H9 (cell line): ENCODE data around the gene LARGE1. TPM values are rescaled to one million over a fixed set of nuclear protein-coding genes. Genes with fewer than 3 reads are reported as not detected.

Source experiments
- DNase-seq: peaks from one replicate; pipeline ENCODE4 v3.0.0-alpha.2; 2017
- H2AFZ ChIP-seq: one replicate; pipeline ENCODE4 v1.6.1; 2013; ENCODE audit warnings: mild to moderate bottlenecking, low read length, control low read depth, moderate library complexity
- H2AK5ac ChIP-seq: 2 replicates; pipeline ENCODE4 v1.6.1; 2013; ENCODE audit warnings: low read length, control low read depth, mixed read lengths; ENCODE audit not compliant: insufficient read length
- H2BK120ac ChIP-seq: one replicate; pipeline ENCODE4 v1.6.1; 2013; ENCODE audit warnings: low read depth, mild to moderate bottlenecking, low read length, control low read depth, inconsistent platforms; ENCODE audit not compliant: poor library complexity, severe bottlenecking
- H2BK12ac ChIP-seq: 2 replicates; pipeline ENCODE4 v1.6.1; 2013; ENCODE audit warnings: low read length, control low read depth, mixed read lengths, low read depth; ENCODE audit not compliant: insufficient read length
- H2BK15ac ChIP-seq: 2 replicates; pipeline ENCODE4 v1.6.1; 2013; ENCODE audit warnings: low read depth, low read length, control low read depth
- H2BK20ac ChIP-seq: one replicate; pipeline ENCODE4 v1.6.1; 2013; ENCODE audit warnings: low read depth, mild to moderate bottlenecking, low read length, control low read depth, inconsistent platforms; ENCODE audit not compliant: poor library complexity, severe bottlenecking
- H2BK5ac ChIP-seq: 2 replicates; pipeline ENCODE4 v1.6.1; 2013; ENCODE audit warnings: low read length, control low read depth, mixed read lengths; ENCODE audit not compliant: insufficient read length
- H3K14ac ChIP-seq: 2 replicates; pipeline ENCODE4 v1.6.1; 2013; ENCODE audit warnings: low read length, control low read depth; ENCODE audit not compliant: insufficient read depth
- H3K18ac ChIP-seq: 2 replicates; pipeline ENCODE4 v1.6.1; 2013; ENCODE audit warnings: low read depth, mild to moderate bottlenecking, mixed read lengths, low read length, control low read depth; ENCODE audit not compliant: insufficient read length
- H3K23ac ChIP-seq: 2 replicates; pipeline ENCODE4 v1.6.1; 2013; ENCODE audit warnings: low read length, control low read depth, mixed read lengths, low read depth; ENCODE audit not compliant: insufficient read length
- H3K23me2 ChIP-seq: 2 replicates; pipeline ENCODE4 v1.6.1; 2013; ENCODE audit warnings: low read depth, mild to moderate bottlenecking, mixed read lengths, low read length, control low read depth; ENCODE audit not compliant: insufficient read length, poor library complexity, severe bottlenecking
- H3K27ac ChIP-seq: 2 replicates; pipeline ENCODE4 v1.5.1; 2013; ENCODE audit warnings: low read length, control low read depth, mixed read lengths, low read depth; ENCODE audit not compliant: insufficient read length
- H3K27me3 ChIP-seq: 2 replicates; pipeline ENCODE4 v1.6.1; 2013; ENCODE audit warnings: low read length, control low read depth, inconsistent platforms; ENCODE audit not compliant: insufficient read depth
- H3K4ac ChIP-seq: 2 replicates; pipeline ENCODE4 v1.6.1; 2013; ENCODE audit warnings: low read depth, mild to moderate bottlenecking, control low read depth, inconsistent platforms, low read length, moderate library complexity
- H3K4me1 ChIP-seq: 2 replicates; pipeline ENCODE4 v1.6.1; 2013; ENCODE audit warnings: low read length, control low read depth, inconsistent platforms; ENCODE audit not compliant: insufficient read depth
- H3K4me2 ChIP-seq: 2 replicates; pipeline ENCODE4 v1.6.1; 2013; ENCODE audit warnings: low read length, control low read depth, mixed read lengths; ENCODE audit not compliant: insufficient read length, insufficient read depth
- H3K56ac ChIP-seq: 2 replicates; pipeline ENCODE4 v1.6.1; 2013; ENCODE audit warnings: low read depth, mild to moderate bottlenecking, mixed read lengths, low read length, control low read depth; ENCODE audit not compliant: insufficient read length
- H3K79me1 ChIP-seq: 2 replicates; pipeline ENCODE4 v1.6.1; 2013; ENCODE audit warnings: low read depth, mild to moderate bottlenecking, moderate library complexity, low read length, control low read depth, inconsistent platforms; ENCODE audit not compliant: insufficient read depth, poor library complexity, severe bottlenecking
- H3K79me2 ChIP-seq: 2 replicates; pipeline ENCODE4 v1.6.1; 2013; ENCODE audit warnings: low read length, control low read depth, inconsistent platforms; ENCODE audit not compliant: insufficient read depth
- H3K9ac ChIP-seq: 2 replicates; pipeline ENCODE4 v1.6.1; 2013; ENCODE audit warnings: low read length, control low read depth, mixed read lengths; ENCODE audit not compliant: insufficient read length; ENCODE audit errors: extremely low read depth
- H3K9me3 ChIP-seq: one replicate; pipeline ENCODE4 v1.6.1; 2013; ENCODE audit warnings: low read depth, low read length, inconsistent platforms; ENCODE audit not compliant: control insufficient read depth
- H3T11ph ChIP-seq: one replicate; pipeline ENCODE4 v1.6.1; 2013; ENCODE audit warnings: mild to moderate bottlenecking, low read length, control low read depth, inconsistent platforms
- H4K20me1 ChIP-seq: one replicate; pipeline ENCODE4 v1.6.1; 2013; ENCODE audit not compliant: control insufficient read depth, insufficient read length, insufficient read depth
- H4K5ac ChIP-seq: 2 replicates; pipeline ENCODE4 v1.6.1; 2013; ENCODE audit warnings: low read depth, mild to moderate bottlenecking, mixed read lengths, low read length, control low read depth; ENCODE audit not compliant: insufficient read length
- H4K8ac ChIP-seq: replicated peaks from 2 replicates; pipeline ENCODE4 v1.6.1; 2013; ENCODE audit warnings: low read length, control low read depth, mixed read lengths, low read depth; ENCODE audit not compliant: insufficient read length
- H4K91ac ChIP-seq: 2 replicates; pipeline ENCODE4 v1.6.1; 2013; ENCODE audit warnings: low read depth, mild to moderate bottlenecking, moderate library complexity, mixed read lengths, low read length, control low read depth; ENCODE audit not compliant: insufficient read length
- H3K27ac Mint-ChIP-seq, 3 experiments: 2 replicates in 2 of 3; 3 replicates in 1 of 3; pipeline ENCODE4 v1.8.0; 2020 to 2021; ENCODE audit warnings: mixed read lengths in 3 of 3, mild to moderate bottlenecking in 1 of 3, moderate library complexity in 1 of 3
- H3K27me3 Mint-ChIP-seq: 2 replicates; pipeline ENCODE4 v1.8.0; 2021; ENCODE audit warnings: low read depth, mild to moderate bottlenecking, moderate library complexity, mixed read lengths
- H3K36me3 Mint-ChIP-seq, 3 experiments: 2 replicates in 2 of 3; 3 replicates in 1 of 3; pipeline ENCODE4 v1.8.0; 2020 to 2021; ENCODE audit warnings: low read depth in 3 of 3, mixed read lengths in 3 of 3; ENCODE audit not compliant: insufficient read depth in 1 of 3
- H3K4me1 Mint-ChIP-seq, 2 experiments: 2 replicates each; pipeline ENCODE4 v1.8.0; 2020; ENCODE audit warnings: mixed read lengths in 2 of 2
- H3K4me3 Mint-ChIP-seq, 2 experiments: 2 replicates in 1 of 2; 3 replicates in 1 of 2; pipeline ENCODE4 v1.8.0; 2020 to 2021; ENCODE audit warnings: mild to moderate bottlenecking in 2 of 2, mixed read lengths in 2 of 2, moderate library complexity in 1 of 2
- H3K9me3 Mint-ChIP-seq, 2 experiments: 2 replicates in 1 of 2; 3 replicates in 1 of 2; pipeline ENCODE4 v1.8.0; 2020; ENCODE audit warnings: mild to moderate bottlenecking in 2 of 2, mixed read lengths in 2 of 2, moderate library complexity in 1 of 2
- CTCF ChIP-seq: fragments of 200-600 bp; sonication (generic); conservative IDR thresholded peaks from 3 replicates; pipeline ENCODE4 v1.8.0; 2021; ENCODE audit warnings: antibody characterized with exemption, mild to moderate bottlenecking
- WGBS: extraction: QIAGEN DNeasy Blood & Tissue Kit; methylation state at CpG from one replicate; pipeline ENCODE4 v1.1.7; 2013; ENCODE audit warnings: missing lambda C conversion rate, low lambda C conversion rate, mixed read lengths; ENCODE audit not compliant: insufficient read length; ENCODE audit errors: extremely low coverage; 5-methylcytosine and 5-hydroxymethylcytosine counted together
- total RNA-seq: library from RNA; stranded (reverse); gene quantifications from 2 replicates; pipeline ENCODE4 v1.2.1, GENCODE V29; 2021

LARGE1 gene
- total RNA-seq, 1 experiment from 2014 or later = 43.5 TPM

- Histone ChIP-seq H3K9ac (no peak overlapping the region), H3K79me1 (no peaks in the 10 kb centered on the region), H2BK15ac (no peak overlapping the region), H2BK20ac (no peak overlapping the region), H3K9me3 (no peaks in the 10 kb centered on the region), H3K4me1 (peaks cover 3% of the 10 kb centered on the region; the same call in 1 of the 2 replicates), H2BK12ac (no peak overlapping the region), H3K23ac (no peak overlapping the region), H4K91ac (no peak overlapping the region), H2BK5ac (no peak overlapping the region), H3K79me2 (no peaks in the 10 kb centered on the region), H3K27me3 (no peaks in the 10 kb centered on the region), H3K4me2 (no peak overlapping the region), H3K4ac (no peak overlapping the region), H3K23me2 (peaks cover under 1% of the 10 kb centered on the region), H4K8ac (no peak overlapping the region), H2AK5ac (no peak overlapping the region), H4K5ac (no peak overlapping the region), H2BK120ac (no peak overlapping the region), H4K20me1 (no peaks in the 10 kb centered on the region), H3T11ph (no peak overlapping the region), H3K14ac (no peak overlapping the region), H3K56ac (no peak overlapping the region), H3K18ac (no peak overlapping the region), H2AFZ (no peak overlapping the region), H3K27ac (no peak overlapping the region)
- no CpG with 5 or more reads among the region's 5 CpGs for WGBS
- peaks cover 4% of the 10 kb centered on the region for H3K27me3 Mint-ChIP-seq
- DNase-seq = no peak
- H3K27ac Mint-ChIP-seq = no peak overlapping the region
- TF ChIP-seq CTCF = no peak
- H3K36me3 Mint-ChIP-seq = no peaks in the 10 kb centered on the region
- H3K4me3 Mint-ChIP-seq = no peak overlapping the region
- H3K4me1 Mint-ChIP-seq = peaks cover 14 to 32% of the 10 kb centered on the region in 2 experiments
- no peaks in the 10 kb centered on the region for H3K9me3 Mint-ChIP-seq
Measured at GRCh38 chr22:33927752-33928151, 7.5 kb upstream of the LARGE1 start.
